ENCODE data around the gene MLIP. TPM values are rescaled to one million over a fixed set of nuclear protein-coding genes. Genes with fewer than 3 reads are reported as not detected.

MLIP gene
- total and polyA plus RNA-seq, 2 experiments from 2014 or later, result not detected

DNA sequence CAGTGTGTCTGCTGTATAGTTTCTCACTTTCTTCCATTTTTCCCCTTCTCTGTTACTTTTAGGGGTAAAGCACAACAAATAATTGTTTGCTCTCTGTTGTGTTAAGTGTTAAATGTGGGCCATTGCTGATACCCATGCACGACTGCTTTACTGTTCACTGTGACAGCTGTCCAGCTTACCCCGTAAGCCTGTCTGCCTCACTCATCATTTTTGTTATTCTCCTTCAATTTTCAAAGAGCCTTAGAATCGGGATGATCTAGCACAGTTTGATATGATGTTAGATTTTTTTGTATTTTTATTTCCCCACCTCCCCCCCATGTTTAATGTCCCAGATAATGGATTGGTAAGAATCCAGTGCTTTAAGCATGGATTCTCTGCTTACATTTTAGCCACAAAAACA, 41.2 kb upstream of the MLIP start:
- Histone ChIP-seq H3K9ac (peak overlapping the region; percentile 36; the same call in 1 of the 2 replicates), H3K27me3 (replicated peaks; ENCODE audit: insufficient read depth) (no peaks in the 10 kb centered on the region), H3K9me3 (ENCODE audit: low read depth) (no peaks in the 10 kb centered on the region), H3K27ac (no peak overlapping the region), H3K4me3 (peak overlapping the region; percentile 59), H3K4me1 (ENCODE audit: insufficient read depth) (0 out of 2 replicates have a peak, but pooled peaks cover 5% of the 10 kb centered on the region), H3F3A (ENCODE audit: insufficient read depth) (no peaks in the 10 kb centered on the region), H2AFZ (peak overlapping the region; percentile 82), H3K4me2 (ENCODE audit: unreplicated experiment) (peak overlapping the region; percentile 81), H4K20me1 (ENCODE audit: insufficient read depth) (no peaks in the 10 kb centered on the region), H3K79me2 (ENCODE audit: insufficient read depth) (no peaks in the 10 kb centered on the region), H3K9me2 (ENCODE audit: insufficient read depth) (no peaks in the 10 kb centered on the region), H3K36me3 (ENCODE audit: low read depth) (no peaks in the 10 kb centered on the region)
- DNase-seq, result peak; percentile 20
- 7 to 9% methylated on average over 3 of the region's 3 CpGs for WGBS, 2 experiments (ENCODE audit: low coverage in 1 of 2, low lambda C conversion rate in 2 of 2, missing lambda C conversion rate in 2 of 2)
- TF ChIP-seq EZH2 (IDR thresholded peaks at IDR 0.05; ENCODE audit: insufficient read depth, poor library complexity, severe bottlenecking), result no peak
- TF ChIP-seq EZH2phosphoT487 (IDR thresholded peaks at IDR 0.05; ENCODE audit: insufficient read depth, low read depth), result no peak
- in situ Hi-C loops (cut with MboI), result no loop called here

DNA sequence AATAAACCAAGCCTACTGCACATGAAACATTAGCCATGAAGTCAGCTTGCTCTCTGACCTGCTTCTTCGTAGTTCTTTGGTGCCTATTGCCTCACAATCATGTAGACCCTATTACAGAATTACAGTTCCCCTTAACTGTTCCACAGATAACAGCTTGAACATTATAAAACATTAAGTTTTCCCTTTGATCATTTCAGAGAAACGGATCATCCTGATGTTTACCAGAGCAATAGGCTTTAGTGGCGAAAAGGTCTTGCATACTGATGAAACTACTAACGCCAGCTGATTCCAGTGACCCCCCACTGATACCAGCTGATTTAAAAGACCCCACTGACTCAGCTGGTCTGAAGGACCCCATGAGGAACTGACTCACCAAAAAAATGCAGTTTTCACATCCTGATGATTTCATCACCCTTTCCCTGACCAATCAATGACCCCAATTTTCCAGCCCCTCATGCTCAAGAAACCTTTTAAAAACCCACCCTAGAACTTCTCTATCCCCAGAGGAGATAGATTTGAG, 39.4 kb upstream of the MLIP start:
- no peak overlapping the region for H3K4me2 ChIP-seq (ENCODE audit: unreplicated experiment)
- TF ChIP-seq EZH2 (IDR thresholded peaks at IDR 0.05; ENCODE audit: insufficient read depth, poor library complexity, severe bottlenecking) (no peak), EZH2phosphoT487 (IDR thresholded peaks at IDR 0.05; ENCODE audit: insufficient read depth, low read depth) (no peak)
- WGBS, 2 experiments (ENCODE audit: low coverage in 1 of 2, low lambda C conversion rate in 2 of 2, missing lambda C conversion rate in 2 of 2), result 90 to 97% methylated on average over 4 of the region's 4 CpGs
- no peaks in the 10 kb centered on the region for H3K9me3 ChIP-seq (ENCODE audit: low read depth)
- no peaks in the 10 kb centered on the region for H3K36me3 ChIP-seq (ENCODE audit: low read depth)
- H3K9me2 ChIP-seq (ENCODE audit: insufficient read depth), result no peaks in the 10 kb centered on the region
- H3K27ac ChIP-seq, result no peak overlapping the region
- H3K9ac ChIP-seq, result no peak overlapping the region
- in situ Hi-C loops (cut with MboI), result no loop called here
- DNase-seq, result no peak
- H4K20me1 ChIP-seq (ENCODE audit: insufficient read depth), result no peaks in the 10 kb centered on the region
- 0 out of 2 replicates have a peak, but pooled peaks cover 5% of the 10 kb centered on the region for H3K4me1 ChIP-seq (ENCODE audit: insufficient read depth)
- H3K27me3 ChIP-seq (replicated peaks; ENCODE audit: insufficient read depth), result no peaks in the 10 kb centered on the region
- no peaks in the 10 kb centered on the region for H3K79me2 ChIP-seq (ENCODE audit: insufficient read depth)
- no peak overlapping the region for H2AFZ ChIP-seq
- H3K4me3 ChIP-seq, result no peak overlapping the region
- H3F3A ChIP-seq (ENCODE audit: insufficient read depth), result no peaks in the 10 kb centered on the region

DNA sequence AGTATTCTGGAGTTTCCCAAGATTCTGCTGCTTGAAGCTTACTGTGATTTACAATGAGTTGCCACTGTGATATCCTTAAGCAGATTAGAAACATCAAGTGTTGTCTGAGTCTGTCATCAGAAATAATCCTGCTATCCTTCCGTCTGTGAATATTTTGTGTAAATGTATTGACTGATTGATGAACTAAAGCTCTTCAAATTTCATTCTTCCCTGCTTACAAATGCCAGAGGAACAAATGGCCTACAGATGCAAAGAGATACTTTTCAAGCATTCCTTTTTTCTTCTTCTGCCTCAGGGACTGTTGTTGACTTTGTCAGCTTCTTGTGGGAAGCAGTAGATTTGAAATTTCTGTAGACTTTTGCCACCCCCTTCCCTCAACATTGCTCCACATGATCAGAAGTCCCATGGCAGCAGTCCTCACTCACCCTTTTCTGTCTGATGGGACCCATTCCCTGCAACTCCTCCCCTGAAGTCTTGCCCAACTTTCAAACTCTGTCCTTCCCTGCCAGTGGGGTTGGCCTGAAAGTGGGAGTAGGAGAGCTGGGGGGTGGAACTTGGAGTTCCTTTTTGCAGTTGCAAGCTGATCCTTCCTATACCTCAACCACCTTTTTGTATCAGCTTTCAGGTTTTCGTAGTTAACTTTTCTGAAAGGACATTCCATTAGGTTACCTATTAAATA, 38.5 kb upstream of the MLIP start:
- H3K27me3 ChIP-seq (replicated peaks; ENCODE audit: insufficient read depth), result no peaks in the 10 kb centered on the region
- H3K4me3 ChIP-seq, result no peak overlapping the region
- no peaks in the 10 kb centered on the region for H3K9me2 ChIP-seq (ENCODE audit: insufficient read depth)
- in situ Hi-C loops (cut with MboI), result no loop called here
- no peak overlapping the region for H3K9ac ChIP-seq
- H2AFZ ChIP-seq, result no peak overlapping the region
- no peaks in the 10 kb centered on the region for H3K9me3 ChIP-seq (ENCODE audit: low read depth)
- 0 out of 2 replicates have a peak, but pooled peaks cover 5% of the 10 kb centered on the region for H3K4me1 ChIP-seq (ENCODE audit: insufficient read depth)
- no peak overlapping the region for H3K27ac ChIP-seq
- no peak for DNase-seq
- H3F3A ChIP-seq (ENCODE audit: insufficient read depth), result no peaks in the 10 kb centered on the region
- H4K20me1 ChIP-seq (ENCODE audit: insufficient read depth), result no peaks in the 10 kb centered on the region
- WGBS, 2 experiments (ENCODE audit: low coverage in 1 of 2, low lambda C conversion rate in 2 of 2, missing lambda C conversion rate in 2 of 2), result 81 to 89% methylated on average over 2 of the region's 2 CpGs
- TF ChIP-seq EZH2phosphoT487 (IDR thresholded peaks at IDR 0.05; ENCODE audit: insufficient read depth, low read depth), result no peak
- TF ChIP-seq EZH2 (IDR thresholded peaks at IDR 0.05; ENCODE audit: insufficient read depth, poor library complexity, severe bottlenecking), result no peak
- no peaks in the 10 kb centered on the region for H3K79me2 ChIP-seq (ENCODE audit: insufficient read depth)
- no peaks in the 10 kb centered on the region for H3K36me3 ChIP-seq (ENCODE audit: low read depth)
- no peak overlapping the region for H3K4me2 ChIP-seq (ENCODE audit: unreplicated experiment)

DNA sequence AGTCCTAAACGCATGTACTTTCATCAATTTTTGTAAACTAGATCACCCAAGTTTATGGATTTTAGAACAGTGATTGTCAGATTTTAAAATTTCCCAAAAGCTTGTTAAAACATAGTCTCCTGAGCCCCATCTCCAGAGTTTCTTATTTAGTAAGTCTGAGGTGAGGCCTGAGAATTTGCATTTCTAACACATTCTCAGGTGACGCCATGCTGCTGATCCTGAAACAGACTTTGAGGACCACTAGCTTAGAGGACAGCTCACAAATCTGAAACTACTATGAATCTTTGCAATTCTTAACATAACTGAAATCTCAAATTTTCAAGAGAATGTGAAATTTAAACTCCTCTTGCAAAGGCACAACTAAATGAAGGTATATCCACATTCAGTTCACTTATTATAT, 37.8 kb upstream of the MLIP start:
- no peak overlapping the region for H3K4me2 ChIP-seq (ENCODE audit: unreplicated experiment)
- no peak overlapping the region for H3K9ac ChIP-seq
- H3K4me3 ChIP-seq, result no peak overlapping the region
- no peaks in the 10 kb centered on the region for H3K36me3 ChIP-seq (ENCODE audit: low read depth)
- H3K9me2 ChIP-seq (ENCODE audit: insufficient read depth), result no peaks in the 10 kb centered on the region
- WGBS, 2 experiments (ENCODE audit: low coverage in 1 of 2, low lambda C conversion rate in 2 of 2, missing lambda C conversion rate in 2 of 2), result 97 to 100% methylated on average over 2 of the region's 2 CpGs
- H3K4me1 ChIP-seq (ENCODE audit: insufficient read depth), result 0 out of 2 replicates have a peak, but pooled peaks cover 5% of the 10 kb centered on the region
- H3K27ac ChIP-seq, result no peak overlapping the region
- in situ Hi-C loops (cut with MboI), result no loop called here
- no peaks in the 10 kb centered on the region for H3K79me2 ChIP-seq (ENCODE audit: insufficient read depth)
- no peaks in the 10 kb centered on the region for H3K27me3 ChIP-seq (replicated peaks; ENCODE audit: insufficient read depth)
- no peak for DNase-seq
- no peaks in the 10 kb centered on the region for H3K9me3 ChIP-seq (ENCODE audit: low read depth)
- no peak for TF ChIP-seq EZH2phosphoT487 (IDR thresholded peaks at IDR 0.05; ENCODE audit: insufficient read depth, low read depth)
- H4K20me1 ChIP-seq (ENCODE audit: insufficient read depth), result no peaks in the 10 kb centered on the region
- H3F3A ChIP-seq (ENCODE audit: insufficient read depth), result no peaks in the 10 kb centered on the region
- H2AFZ ChIP-seq, result no peak overlapping the region
